H1 (cell line): Measurements from ENCODE around the gene DTL. TPM values are rescaled to one million over a fixed set of nuclear protein-coding genes. Genes with fewer than 3 reads are reported as not detected.

Experiments
- CTCF ChIA-PET: fragments of 300-600 bp; sonication (Branson Sonifier 250); formaldehyde crosslinking; loops from one replicate; lab custom pipeline; 2021; ENCODE audit not compliant: partially characterized antibody; lab: Charles Lee
- POLR2A ChIA-PET: fragments of 300-600 bp; sonication (Branson Sonifier 250); formaldehyde crosslinking; loops from one replicate; lab custom pipeline; 2021; ENCODE audit warnings: inconsistent platforms; ENCODE audit not compliant: partially characterized antibody; lab: Charles Lee
- DNase-seq, 2 experiments: peaks; one replicate each; pipeline versions ENCODE4 v3.0.0 to v3.0.0-alpha.2; 2010 to 2022; ENCODE audit warnings: low spot score in 2 of 2, low read depth in 1 of 2, mixed read lengths in 1 of 2
- FAIRE-seq: peaks from 2 replicates; lab custom pipeline; 2011; peaks lifted over from hg19 to GRCh38; lab: Jason Lieb, UNC
- H2AFZ ChIP-seq: 2 replicates; pipeline ENCODE4 v1.8.1; 2012; ENCODE audit warnings: low read length, inconsistent platforms
- H2AK5ac ChIP-seq: 2 replicates; pipeline ENCODE4 v1.6.1; 2013; ENCODE audit warnings: low read depth, low read length
- H2BK120ac ChIP-seq: replicated peaks from 2 replicates; pipeline ENCODE3; 2013; ENCODE audit warnings: low read depth, low read length, inconsistent platforms
- H2BK12ac ChIP-seq: 2 replicates; pipeline ENCODE4 v1.6.1; 2013; ENCODE audit warnings: low read depth, low read length
- H2BK15ac ChIP-seq: 2 replicates; pipeline ENCODE4 v1.6.1; 2013; ENCODE audit warnings: low read length
- H2BK20ac ChIP-seq: 2 replicates; pipeline ENCODE4 v1.6.1; 2013; ENCODE audit warnings: low read length
- H2BK5ac ChIP-seq: 2 replicates; pipeline ENCODE4 v1.6.1; 2013; ENCODE audit warnings: low read depth, low read length
- H3K14ac ChIP-seq: 2 replicates; pipeline ENCODE4 v1.6.1; 2013; ENCODE audit warnings: inconsistent platforms; ENCODE audit not compliant: insufficient read length
- H3K18ac ChIP-seq: 2 replicates; pipeline ENCODE4 v1.6.1; 2013; ENCODE audit warnings: low read length; ENCODE audit errors: extremely low read depth
- H3K23ac ChIP-seq: 2 replicates; pipeline ENCODE4 v1.6.1; 2013; ENCODE audit warnings: inconsistent platforms; ENCODE audit not compliant: insufficient read length
- H3K23me2 ChIP-seq: 2 replicates; pipeline ENCODE4 v1.6.1; 2013; ENCODE audit warnings: low read depth, low read length
- H3K27ac ChIP-seq: 2 replicates; pipeline ENCODE4 v1.6.1; 2011; ENCODE audit warnings: low read depth, low read length, inconsistent platforms
- H3K27me3 ChIP-seq, 4 experiments: replicated peaks in 1 of 4; 1 replicate in 1 of 4; 2 replicates in 3 of 4; pipeline versions ENCODE4 v1.6.1 to v1.8.1; 2011 to 2013; ENCODE audit warnings: low read length in 3 of 4, mild to moderate bottlenecking in 3 of 4, inconsistent platforms in 2 of 4, mixed read lengths in 2 of 4, moderate library complexity in 1 of 4; ENCODE audit not compliant: control insufficient read depth in 3 of 4, insufficient read depth in 3 of 4; ENCODE audit errors: extremely low read depth in 1 of 4
- H3K36me3 ChIP-seq, 4 experiments: 2 replicates each; pipeline versions ENCODE4 v1.6.1 to v1.8.1; 2011 to 2013; ENCODE audit warnings: mild to moderate bottlenecking in 4 of 4, low read length in 3 of 4, moderate library complexity in 2 of 4, control low read depth in 1 of 4, inconsistent platforms in 1 of 4; ENCODE audit not compliant: insufficient read depth in 4 of 4, control insufficient read depth in 2 of 4
- H3K4ac ChIP-seq: replicated peaks from 2 replicates; pipeline ENCODE3; 2013; ENCODE audit warnings: low read length, low read depth, mixed read lengths, inconsistent platforms; ENCODE audit not compliant: insufficient read length
- H3K4me1 ChIP-seq, 4 experiments: replicated peaks in 1 of 4; 1 replicate in 1 of 4; 2 replicates in 3 of 4; pipeline versions ENCODE4 v1.6.1 to v1.8.1; 2011 to 2013; ENCODE audit warnings: low read length in 3 of 4, inconsistent platforms in 2 of 4, mixed read lengths in 1 of 4; ENCODE audit not compliant: insufficient read depth in 4 of 4, control insufficient read depth in 3 of 4
- H3K4me2 ChIP-seq, 2 experiments: 2 replicates each; pipeline versions ENCODE4 v1.6.1 to v1.8.1; 2011 to 2013; ENCODE audit warnings: low read depth in 2 of 2, low read length in 2 of 2, control low read depth in 1 of 2, inconsistent platforms in 1 of 2, mild to moderate bottlenecking in 1 of 2; ENCODE audit not compliant: insufficient read depth in 1 of 2
- H3K4me3 ChIP-seq, 4 experiments: fragments of 200-600, 300-600 bp in 1 of 4; sonication (generic), shearing (Covaris generic), sonication (Bioruptor Twin) in 1 of 4; 2 replicates each; pipeline versions ENCODE4 v1.5.1 to v1.8.1; 2011 to 2016; ENCODE audit warnings: low read length in 4 of 4, low read depth in 3 of 4, control low read depth in 2 of 4, inconsistent platforms in 2 of 4, mild to moderate bottlenecking in 2 of 4, mixed read lengths in 1 of 4, moderate library complexity in 1 of 4; ENCODE audit not compliant: insufficient read depth in 2 of 4; ENCODE audit errors: extremely low read depth in 1 of 4
- H3K56ac ChIP-seq: replicated peaks from 2 replicates; pipeline ENCODE3; 2013; ENCODE audit warnings: low read depth, mild to moderate bottlenecking, mixed read lengths, low read length, inconsistent platforms; ENCODE audit not compliant: insufficient read length
- H3K79me1 ChIP-seq: 2 replicates; pipeline ENCODE4 v1.6.1; 2013; ENCODE audit warnings: low read depth, low read length, control low read depth
- H3K79me2 ChIP-seq, 2 experiments: 2 replicates each; pipeline versions ENCODE4 v1.6.1 to v1.8.1; 2012 to 2013; ENCODE audit warnings: low read length in 2 of 2, mild to moderate bottlenecking in 2 of 2, inconsistent platforms in 1 of 2; ENCODE audit not compliant: insufficient read depth in 2 of 2, control insufficient read depth in 1 of 2
- H3K9ac ChIP-seq, 4 experiments: replicated peaks in 1 of 4; 1 replicate in 1 of 4; 2 replicates in 3 of 4; pipeline versions ENCODE4 v1.6.1 to v1.8.1; 2011 to 2013; ENCODE audit warnings: low read depth in 3 of 4, low read length in 3 of 4, control low read depth in 2 of 4, mild to moderate bottlenecking in 2 of 4, moderate library complexity in 2 of 4, inconsistent platforms in 1 of 4; ENCODE audit errors: extremely low read depth in 1 of 4
- H3K9me3 ChIP-seq, 2 experiments: 2 replicates each; pipeline versions ENCODE4 v1.6.1 to v1.8.1; 2012 to 2013; ENCODE audit warnings: mild to moderate bottlenecking in 2 of 2, moderate library complexity in 2 of 2, control low read depth in 1 of 2, inconsistent platforms in 1 of 2, low read depth in 1 of 2, low read length in 1 of 2, mixed read lengths in 1 of 2; ENCODE audit not compliant: insufficient read depth in 2 of 2
- H4K20me1 ChIP-seq, 2 experiments: replicated peaks in 1 of 2; 2 replicates each; pipeline versions ENCODE3 to v1.8.1; 2011 to 2013; ENCODE audit warnings: inconsistent platforms in 2 of 2, low read length in 2 of 2, mild to moderate bottlenecking in 1 of 2; ENCODE audit not compliant: insufficient read depth in 2 of 2, control insufficient read depth in 1 of 2
- H4K5ac ChIP-seq: 2 replicates; pipeline ENCODE4 v1.6.1; 2013; ENCODE audit warnings: low read length, low read depth, mixed read lengths, inconsistent platforms; ENCODE audit not compliant: insufficient read length
- H4K8ac ChIP-seq: 2 replicates; pipeline ENCODE4 v1.8.0; 2013; ENCODE audit warnings: mild to moderate bottlenecking, moderate library complexity, low read length, inconsistent platforms; ENCODE audit not compliant: insufficient read depth; ENCODE audit errors: extremely low read depth
- H4K91ac ChIP-seq: replicated peaks from 2 replicates; pipeline ENCODE3; 2013; ENCODE audit warnings: low read length, mixed read lengths, inconsistent platforms; ENCODE audit not compliant: insufficient read length
- E2F6 ChIP-seq: IDR thresholded peaks from 2 replicates; pipeline ENCODE4 v1.6.1; 2012; ENCODE audit warnings: inconsistent platforms
- MAFK ChIP-seq: IDR thresholded peaks from 2 replicates; pipeline ENCODE4 v1.6.1; 2012; ENCODE audit warnings: low read depth, mild to moderate bottlenecking, improper control_type of control experiment, low read length
- POLR2A ChIP-seq, 2 experiments: IDR thresholded peaks; 1 replicate in 1 of 2; 2 replicates in 1 of 2; pipeline ENCODE4 v1.6.1; 2011; ENCODE audit warnings: low read depth in 2 of 2, low read length in 2 of 2, mild to moderate bottlenecking in 2 of 2; ENCODE audit errors: control extremely low read depth in 1 of 2
- RBBP5 ChIP-seq: IDR thresholded peaks from 2 replicates; pipeline ENCODE4 v1.7.1; 2012; ENCODE audit warnings: low read depth, mild to moderate bottlenecking, inconsistent platforms, low read length, moderate library complexity, borderline replicate concordance
- SRF ChIP-seq: IDR thresholded peaks from 2 replicates; pipeline ENCODE4 v1.6.1; 2011; ENCODE audit warnings: mild to moderate bottlenecking, low read depth, low read length, moderate library complexity
- WGBS, 2 experiments: shearing (Covaris generic) in 1 of 2; methylation state at CpG; one replicate each; pipeline versions ENCODE4 v1.1.6 to v1.1.7; 2013 to 2015; ENCODE audit warnings: low lambda C conversion rate in 2 of 2, mixed read lengths in 2 of 2, inconsistent platforms in 1 of 2, low coverage in 1 of 2, missing lambda C conversion rate in 1 of 2; ENCODE audit not compliant: insufficient replicate concordance in 2 of 2, insufficient coverage in 1 of 2, insufficient read length in 1 of 2; ENCODE audit errors: extremely low coverage in 1 of 2, missing lambda C conversion rate in 1 of 2; 5-methylcytosine and 5-hydroxymethylcytosine counted together
- polyA plus RNA-seq, 7 experiments: library from polyadenylated mRNA; depleted of rRNA in 3 of 7; stranded (reverse) in 5 of 7; unstranded in 2 of 7; fragments of >200 nt in 5 of 7; fragments of 200-250 nt in 2 of 7; gene quantifications; 1 replicate in 5 of 7; 2 replicates in 1 of 7; 4 replicates in 1 of 7; pipeline versions ENCODE4 v1.2.1 to v1.2.3, GENCODE V29; 2011 to 2013; ENCODE audit warnings: missing spikeins in 2 of 7, mixed read lengths in 2 of 7
- total RNA-seq: library from RNA; stranded (reverse); fragmentation: NEBNext Ultra II Directional; extraction: Animal tissue kit (Norgen Biotek cat#: 25700); gene quantifications from 2 replicates; pipeline ENCODE4 v1.2.1, GENCODE V29; 2021

Gene DTL
- total and polyA plus RNA-seq, 2 of the 8 experiments (the other 6 are each of a cell fraction or from before 2014, with no cell fraction given): 36.0 to 46.9 TPM

DNA sequence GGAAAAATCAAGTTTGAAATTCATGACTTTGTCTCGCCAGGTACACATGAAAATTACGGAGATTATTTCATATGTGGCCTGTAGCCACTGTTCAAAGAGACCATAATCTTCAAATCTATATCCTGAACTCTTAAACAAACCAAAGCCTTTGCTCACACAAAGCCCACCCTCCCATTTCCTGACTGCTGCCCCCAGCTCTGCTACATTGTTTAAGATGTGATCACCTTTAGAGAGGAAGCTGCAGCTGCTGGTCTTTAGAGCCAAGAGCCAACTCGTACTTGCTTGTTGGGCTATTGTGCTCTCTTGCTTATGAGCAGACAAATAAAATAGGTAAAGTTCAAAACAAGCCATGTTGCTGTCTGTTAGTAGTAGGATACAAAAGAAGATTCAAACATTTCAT lies 71.9 kb downstream of the DTL start:
- CTCF ChIA-PET: interaction anchor here (0.6 to 1.6 kb wide), 6 partner anchors 10 to 673 kb away, joined by 3 to 6 read pairs (median 3); no protein-coding TSS in a partner anchor

More for the DNA sequence above, 71.9 kb downstream of the DTL start:
- Histone ChIP-seq H3K9ac (no peak overlapping the region; a peak in 1 of 7 replicates), H4K91ac (no peak overlapping the region), H3K4me2 (no peak overlapping the region), H3K23ac (no peak overlapping the region), H2AK5ac (no peak overlapping the region), H3K79me1 (no peaks in the 10 kb centered on the region), H4K8ac (no peak overlapping the region), H3K79me2 (no peaks in the 10 kb centered on the region; a peak in 1 of 4 replicates), H4K20me1 (no peaks in the 10 kb centered on the region), H2BK5ac (no peak overlapping the region), H4K5ac (peak overlapping the region; percentile 29), H3K4ac (no peak overlapping the region), H3K36me3 (peaks cover 0 to 9% (median 0%) of the 10 kb centered on the region in 4 experiments; a peak in 2 of 8 replicates), H3K27ac (peak overlapping the region; percentile 19; the same call in 1 of the 2 replicates), H2BK20ac (no peak overlapping the region), H2AFZ (no peak overlapping the region), H2BK120ac (no peak overlapping the region), H3K18ac (no peak overlapping the region; the same call in 1 of the 2 replicates), H3K4me1 (peaks cover 2 to 20% (median 13%) of the 10 kb centered on the region in 4 experiments; a peak in 5 of 7 replicates), H3K9me3 (no peaks in the 10 kb centered on the region), H2BK15ac (no peak overlapping the region), H3K56ac (no peak overlapping the region), H3K23me2 (no peaks in the 10 kb centered on the region), H2BK12ac (no peak overlapping the region), H3K14ac (no peak overlapping the region), H3K27me3 (no peaks in the 10 kb centered on the region), H3K4me3 (no peak overlapping the region)
- POLR2A ChIA-PET: interaction anchor here (0.6 to 1.6 kb wide), 4 partner anchors 21 to 335 kb away, joined by 3 to 4 read pairs (median 3); no protein-coding TSS in a partner anchor
- WGBS, 2 experiments: 82% methylated on average over 3 of the region's 3 CpGs; no CpG with 5 or more reads in 1 of the 2 experiments
- DNase-seq: no peak
- no peak for TF ChIP-seq POLR2A (IDR thresholded peaks at IDR 0.05; ENCODE audit: control extremely low read depth in 1 of 2, low read depth in 2 of 2, low read length in 2 of 2)
- TF ChIP-seq SRF: no peak
- TF ChIP-seq E2F6: no peak
- no peak for TF ChIP-seq RBBP5
- no peak for TF ChIP-seq MAFK
- FAIRE-seq: no peak
